Neutrophil (primary cell): ENCODE data around the gene C10orf143.

Experiments used
- H3K27ac ChIP-seq: fragments of 200-600 bp; sonication (generic); 2 replicates; pipeline ENCODE4 v1.5.1; 2016; ENCODE audit warnings: mild to moderate bottlenecking, moderate library complexity
- H3K27me3 ChIP-seq: fragments of 200-600 bp; sonication (generic); 2 replicates; pipeline ENCODE4 v1.6.0; 2016; ENCODE audit warnings: mild to moderate bottlenecking
- H3K36me3 ChIP-seq: fragments of 200-600 bp; sonication (generic); 2 replicates; pipeline ENCODE4 v1.5.1; 2017
- H3K4me1 ChIP-seq, 2 experiments: fragments of 200-600 bp in 1 of 2; sonication (generic) in 1 of 2; 1 replicate in 1 of 2; 2 replicates in 1 of 2; pipeline versions ENCODE4 v1.5.1 to v1.6.1; 2013 to 2016; ENCODE audit warnings: low read depth in 1 of 2, low read length in 1 of 2, mild to moderate bottlenecking in 1 of 2, moderate library complexity in 1 of 2; ENCODE audit not compliant: control insufficient read depth in 1 of 2, insufficient read depth in 1 of 2
- H3K4me3 ChIP-seq, 2 experiments: fragments of 200-600 bp in 1 of 2; sonication (generic) in 1 of 2; 1 replicate in 1 of 2; 2 replicates in 1 of 2; pipeline ENCODE4 v1.5.1; 2013 to 2016; ENCODE audit warnings: low read depth in 1 of 2, low read length in 1 of 2, mild to moderate bottlenecking in 1 of 2, moderate library complexity in 1 of 2
- H3K9me3 ChIP-seq: fragments of 200-600 bp; sonication (generic); 2 replicates; pipeline ENCODE4 v1.5.1; 2016
- TF ChIP-seq, protein P1 (sequence below): fragments of 200-600 bp; sonication (generic); IDR thresholded peaks from 2 replicates; pipeline ENCODE4 v1.5.1; 2016; ENCODE audit warnings: antibody characterized with exemption

Gene C10orf143

DNA sequence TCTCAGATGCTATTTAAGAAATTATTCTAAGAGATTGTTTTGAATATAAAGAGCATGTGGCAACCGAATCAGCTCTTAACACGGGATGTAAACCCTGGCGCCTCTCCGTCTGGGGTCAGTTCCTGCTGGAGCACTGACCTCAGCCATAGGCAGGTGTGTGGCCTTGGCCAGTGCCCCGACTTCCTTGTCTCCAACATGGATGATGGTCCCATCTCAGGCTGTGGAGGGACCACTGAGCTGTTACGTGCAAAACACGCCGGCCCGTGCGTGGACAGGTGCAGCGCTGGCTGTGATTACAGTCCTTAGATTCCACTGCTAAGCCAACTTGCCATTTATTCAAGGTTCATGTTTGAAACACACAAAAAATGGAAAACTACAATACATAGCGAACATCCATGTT is 59.9 kb downstream of the C10orf143 start:
- no peaks in the 10 kb centered on the region for H3K4me1 ChIP-seq
- no peak overlapping the region for H3K27ac ChIP-seq
- H3K9me3 ChIP-seq: no peaks in the 10 kb centered on the region
- no peaks in the 10 kb centered on the region for H3K36me3 ChIP-seq
- H3K4me3 ChIP-seq: no peak overlapping the region
- H3K27me3 ChIP-seq: no peaks in the 10 kb centered on the region
- TF ChIP-seq, protein P1, sequence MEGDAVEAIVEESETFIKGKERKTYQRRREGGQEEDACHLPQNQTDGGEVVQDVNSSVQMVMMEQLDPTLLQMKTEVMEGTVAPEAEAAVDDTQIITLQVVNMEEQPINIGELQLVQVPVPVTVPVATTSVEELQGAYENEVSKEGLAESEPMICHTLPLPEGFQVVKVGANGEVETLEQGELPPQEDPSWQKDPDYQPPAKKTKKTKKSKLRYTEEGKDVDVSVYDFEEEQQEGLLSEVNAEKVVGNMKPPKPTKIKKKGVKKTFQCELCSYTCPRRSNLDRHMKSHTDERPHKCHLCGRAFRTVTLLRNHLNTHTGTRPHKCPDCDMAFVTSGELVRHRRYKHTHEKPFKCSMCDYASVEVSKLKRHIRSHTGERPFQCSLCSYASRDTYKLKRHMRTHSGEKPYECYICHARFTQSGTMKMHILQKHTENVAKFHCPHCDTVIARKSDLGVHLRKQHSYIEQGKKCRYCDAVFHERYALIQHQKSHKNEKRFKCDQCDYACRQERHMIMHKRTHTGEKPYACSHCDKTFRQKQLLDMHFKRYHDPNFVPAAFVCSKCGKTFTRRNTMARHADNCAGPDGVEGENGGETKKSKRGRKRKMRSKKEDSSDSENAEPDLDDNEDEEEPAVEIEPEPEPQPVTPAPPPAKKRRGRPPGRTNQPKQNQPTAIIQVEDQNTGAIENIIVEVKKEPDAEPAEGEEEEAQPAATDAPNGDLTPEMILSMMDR: no peak

DNA sequence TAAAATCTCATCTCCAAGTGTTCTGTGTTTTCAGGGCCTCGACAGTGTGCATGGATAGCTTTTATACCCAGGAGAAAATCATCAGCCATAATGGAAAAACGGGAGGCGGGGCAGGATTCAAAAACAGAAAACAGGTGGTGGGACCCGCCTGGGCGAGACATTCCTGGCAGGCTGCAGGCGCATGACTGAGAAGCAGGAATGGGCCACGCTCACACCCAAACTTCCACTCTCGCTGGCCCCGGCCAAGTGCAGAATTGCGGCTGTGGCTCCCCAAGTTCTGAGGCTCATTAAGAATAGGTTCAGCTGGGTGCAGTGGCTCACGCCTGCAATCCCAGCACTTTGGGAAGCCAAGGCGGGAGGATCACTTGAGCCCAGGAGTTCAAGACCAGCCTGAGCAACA is 60.6 kb downstream of the C10orf143 start:
- Histone ChIP-seq H3K36me3 (no peaks in the 10 kb centered on the region), H3K27me3 (peaks cover 3% of the 10 kb centered on the region), H3K4me1 (no peaks in the 10 kb centered on the region), H3K4me3 (no peak overlapping the region), H3K9me3 (no peaks in the 10 kb centered on the region), H3K27ac (no peak overlapping the region)
- TF ChIP-seq, protein P1: no peak

DNA sequence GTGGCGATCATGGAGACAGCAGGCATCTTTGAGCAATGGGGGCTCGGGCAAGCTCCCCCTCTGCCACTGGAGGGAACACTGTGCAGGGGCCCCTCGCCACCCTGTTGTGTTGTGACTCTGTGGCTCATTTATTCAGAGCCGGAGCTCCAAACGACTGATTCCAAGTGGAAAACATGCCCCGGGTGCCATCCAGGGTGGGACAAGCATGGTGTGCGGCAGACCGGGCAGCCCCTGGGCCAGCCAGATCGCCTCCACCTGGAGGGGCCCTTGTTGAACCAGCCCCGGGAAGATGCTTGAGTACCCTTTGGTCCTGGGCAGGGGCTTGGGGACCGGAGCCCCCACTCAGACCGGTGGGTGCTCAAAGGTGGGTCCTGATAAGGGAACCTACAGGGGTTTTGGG is 61.4 kb downstream of the C10orf143 start:
- Histone ChIP-seq H3K9me3 (no peaks in the 10 kb centered on the region), H3K27me3 (peaks cover 5% of the 10 kb centered on the region)
- TF ChIP-seq, protein P1: no peak

DNA sequence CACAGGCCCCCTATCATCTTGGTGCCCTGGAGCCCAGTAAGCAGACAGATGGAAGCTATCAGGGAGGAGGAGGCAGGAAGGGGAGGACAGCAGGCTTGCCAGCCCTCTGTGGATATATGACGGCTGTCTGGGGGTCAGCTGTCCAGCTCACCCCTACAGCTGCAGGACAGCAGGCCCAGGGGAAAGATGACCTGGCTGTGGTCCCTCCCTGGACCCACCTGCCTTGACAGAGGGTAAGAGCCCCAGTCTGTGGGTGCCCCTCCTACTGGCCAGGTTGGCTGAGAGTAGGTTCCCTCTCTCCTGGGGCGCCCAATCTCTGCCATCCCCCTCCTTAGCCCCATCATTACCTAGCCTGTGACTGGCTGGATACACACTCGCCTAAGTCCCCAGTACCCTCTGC is 62.5 kb downstream of the C10orf143 start:
- Histone ChIP-seq H3K27me3 (peaks cover 10% of the 10 kb centered on the region), H3K27ac (no peak overlapping the region)

More for the DNA sequence above, 61.4 kb downstream of the C10orf143 start:
- Histone ChIP-seq H3K36me3 (no peaks in the 10 kb centered on the region), H3K4me1 (no peaks in the 10 kb centered on the region), H3K4me3 (no peak overlapping the region), H3K27ac (no peak overlapping the region)

DNA sequence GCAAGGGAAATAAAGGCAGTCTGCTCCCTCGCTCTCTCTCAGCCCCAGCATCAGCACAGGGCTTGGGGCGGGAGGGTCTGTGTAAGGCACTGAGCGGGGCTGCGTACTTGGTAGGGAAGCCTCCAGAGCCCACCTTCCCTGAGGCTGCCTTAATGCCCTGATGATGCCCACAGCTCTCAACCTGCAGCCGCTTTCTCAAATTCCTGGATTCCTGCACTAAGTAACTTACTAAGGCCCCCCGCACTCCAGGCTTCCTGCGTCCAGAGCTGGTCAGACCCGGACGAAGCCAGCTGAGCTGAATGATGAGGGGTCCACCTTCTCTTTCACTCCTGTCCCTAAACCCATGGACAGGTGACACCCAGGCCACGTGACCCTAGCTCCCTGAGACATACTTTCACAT is 63.3 kb downstream of the C10orf143 start:
- Histone ChIP-seq H3K4me3 (no peak overlapping the region), H3K27ac (no peak overlapping the region), H3K4me1 (no peaks in the 10 kb centered on the region), H3K9me3 (no peaks in the 10 kb centered on the region), H3K27me3 (peaks cover 10% of the 10 kb centered on the region), H3K36me3 (no peaks in the 10 kb centered on the region)
- TF ChIP-seq, protein P1: no peak

More for the DNA sequence above, 62.5 kb downstream of the C10orf143 start:
- no peak overlapping the region for H3K4me3 ChIP-seq
- H3K9me3 ChIP-seq: no peaks in the 10 kb centered on the region
- TF ChIP-seq, protein P1: no peak
- H3K36me3 ChIP-seq: no peaks in the 10 kb centered on the region
- no peaks in the 10 kb centered on the region for H3K4me1 ChIP-seq

DNA sequence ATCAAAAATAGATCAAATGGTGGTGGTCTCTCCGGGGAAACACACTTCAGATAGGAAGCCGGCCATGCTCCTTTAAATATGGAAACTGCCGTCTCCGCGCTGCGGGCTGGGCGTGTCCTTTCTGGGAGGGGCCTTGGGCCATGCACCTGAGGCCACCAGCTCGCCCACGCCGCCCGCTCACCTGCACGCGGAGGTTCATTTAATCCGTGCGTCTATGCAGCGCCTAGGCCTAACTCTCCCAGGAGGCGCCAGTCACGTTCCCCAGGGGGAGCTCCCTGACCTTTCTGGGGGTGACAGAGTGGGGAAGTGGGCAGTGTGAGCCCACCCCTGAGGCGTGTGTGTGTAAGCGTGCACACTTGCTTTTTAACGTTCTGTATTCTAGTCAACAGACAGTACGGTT is 64.0 kb downstream of the C10orf143 start:
- H3K4me1 ChIP-seq: no peaks in the 10 kb centered on the region
- no peak overlapping the region for H3K27ac ChIP-seq
- TF ChIP-seq, protein P1: no peak
- H3K27me3 ChIP-seq: peaks cover 10% of the 10 kb centered on the region
- no peak overlapping the region for H3K4me3 ChIP-seq
- H3K9me3 ChIP-seq: no peaks in the 10 kb centered on the region
- H3K36me3 ChIP-seq: no peaks in the 10 kb centered on the region
